ENCODE data around the gene CXCL1. TPM values are rescaled to one million over a fixed set of nuclear protein-coding genes. Genes with fewer than 3 reads are reported as not detected.

CXCL1 gene
- total and polyA plus RNA-seq, 2 donors (not counting 1 experiment from before 2014, with no cell fraction given) = 0.24 TPM; not detected in 1

- Histone ChIP-seq H3K4me2 (replicated peaks; ENCODE audit: low read depth, low read length, poor library complexity, severe bottlenecking) (no peak overlapping the region), H3K36me3 (replicated peaks in 1 of 2; ENCODE audit: control extremely low read depth in 1 of 2, control insufficient read depth in 1 of 2, extremely low read depth in 1 of 2, insufficient read depth in 2 of 2, low read length in 1 of 2) (no peaks in the 10 kb centered on the region), H3K27me3 (replicated peaks in 1 of 4; ENCODE audit: control extremely low read depth in 1 of 4, control insufficient read depth in 3 of 4, insufficient read depth in 4 of 4, low read length in 3 of 4) (peaks cover 0 to 6% (median 4%) of the 10 kb centered on the region in 4 experiments), H3K4me1 (ENCODE audit: control insufficient read depth in 2 of 2, insufficient read depth in 2 of 2, low read length in 2 of 2) (no peaks in the 10 kb centered on the region), H4K20me1 (ENCODE audit: control insufficient read depth, insufficient read depth, low read length, poor library complexity, severe bottlenecking) (no peaks in the 10 kb centered on the region), H3K9ac (ENCODE audit: low read length) (no peak overlapping the region), H3K9me3 (ENCODE audit: control extremely low read depth in 1 of 3, control insufficient read depth in 2 of 3, insufficient read depth in 1 of 3, low read length in 2 of 3) (peaks cover 0 to 8% (median 0%) of the 10 kb centered on the region in 3 donors), H3K27ac (ENCODE audit: low read length in 2 of 2) (no peak overlapping the region), H2AFZ (ENCODE audit: insufficient read depth, low read depth, low read length, poor library complexity, severe bottlenecking) (no peak overlapping the region), H3K4me3 (ENCODE audit: control extremely low read depth in 1 of 5, extremely low read depth in 1 of 5, insufficient read depth in 1 of 5, low read depth in 2 of 5, low read length in 4 of 5) (no peak overlapping the region), H3K79me2 (ENCODE audit: control insufficient read depth, insufficient read depth, low read length) (no peaks in the 10 kb centered on the region)
- Mint-ChIP-seq H3K27me3 (peaks cover 23% of the 10 kb centered on the region), H3K4me1 (no peaks in the 10 kb centered on the region), H3K4me3 (no peak overlapping the region), H3K9me3 (ENCODE audit: insufficient read depth) (no peaks in the 10 kb centered on the region), H3K27ac (no peak overlapping the region)
- ChIA-PET POLR2A (no interaction called here), CTCF (no interaction called here)
- intact Hi-C loops (cut with micrococcal nuclease) = no loop called here
- ATAC-seq (ENCODE audit: low read depth) (no peak), DNase-seq (no peak)
- TF ChIP-seq CTCF (IDR thresholded peaks at IDR 0.05) (no peak), EZH2 (IDR thresholded peaks at IDR 0.05; ENCODE audit: borderline replicate concordance, insufficient read depth, low read depth, low read length, poor library complexity, severe bottlenecking) (no peak)
- WGBS (ENCODE audit: insufficient coverage) = 100% methylated on average over 3 of the region's 5 CpGs
These were observed 30.1 kb upstream of the CXCL1 start for GRCh38 chr4:73839071-73839470.

- Histone ChIP-seq H3K27me3 (replicated peaks in 1 of 4; ENCODE audit: control extremely low read depth in 1 of 4, control insufficient read depth in 3 of 4, insufficient read depth in 4 of 4, low read length in 3 of 4) (peaks cover 0 to 6% (median 4%) of the 10 kb centered on the region in 4 experiments), H3K4me2 (replicated peaks; ENCODE audit: low read depth, low read length, poor library complexity, severe bottlenecking) (no peak overlapping the region), H3K79me2 (ENCODE audit: control insufficient read depth, insufficient read depth, low read length) (no peaks in the 10 kb centered on the region), H3K36me3 (replicated peaks in 1 of 2; ENCODE audit: control extremely low read depth in 1 of 2, control insufficient read depth in 1 of 2, extremely low read depth in 1 of 2, insufficient read depth in 2 of 2, low read length in 1 of 2) (no peaks in the 10 kb centered on the region), H3K9me3 (ENCODE audit: control extremely low read depth in 1 of 3, control insufficient read depth in 2 of 3, insufficient read depth in 1 of 3, low read length in 2 of 3) (peaks cover 0 to 8% (median 0%) of the 10 kb centered on the region in 3 donors), H3K9ac (ENCODE audit: low read length) (no peak overlapping the region), H4K20me1 (ENCODE audit: control insufficient read depth, insufficient read depth, low read length, poor library complexity, severe bottlenecking) (no peaks in the 10 kb centered on the region), H3K27ac (ENCODE audit: low read length in 2 of 2) (no peak overlapping the region), H3K4me3 (ENCODE audit: control extremely low read depth in 1 of 5, extremely low read depth in 1 of 5, insufficient read depth in 1 of 5, low read depth in 2 of 5, low read length in 4 of 5) (no peak overlapping the region), H3K4me1 (ENCODE audit: control insufficient read depth in 2 of 2, insufficient read depth in 2 of 2, low read length in 2 of 2) (no peaks in the 10 kb centered on the region), H2AFZ (ENCODE audit: insufficient read depth, low read depth, low read length, poor library complexity, severe bottlenecking) (no peak overlapping the region)
- Mint-ChIP-seq H3K27ac (no peak overlapping the region), H3K4me1 (no peaks in the 10 kb centered on the region), H3K4me3 (no peak overlapping the region), H3K9me3 (ENCODE audit: insufficient read depth) (no peaks in the 10 kb centered on the region), H3K27me3 (peaks cover 23% of the 10 kb centered on the region)
- WGBS (ENCODE audit: insufficient coverage) = no CpG with 5 or more reads among the region's 3 CpGs
- CTCF ChIA-PET = no interaction called here
- intact Hi-C loops (cut with micrococcal nuclease) = no loop called here
- ATAC-seq (ENCODE audit: low read depth) = no peak
- POLR2A ChIA-PET = no interaction called here
- no peak for DNase-seq
- TF ChIP-seq EZH2 (IDR thresholded peaks at IDR 0.05; ENCODE audit: borderline replicate concordance, insufficient read depth, low read depth, low read length, poor library complexity, severe bottlenecking) = no peak
- TF ChIP-seq CTCF (IDR thresholded peaks at IDR 0.05) = no peak
These were observed 29.5 kb upstream of the CXCL1 start for GRCh38 chr4:73839715-73840114.
